Measurements from ENCODE around the gene TSHR.

Gene TSHR

DNA sequence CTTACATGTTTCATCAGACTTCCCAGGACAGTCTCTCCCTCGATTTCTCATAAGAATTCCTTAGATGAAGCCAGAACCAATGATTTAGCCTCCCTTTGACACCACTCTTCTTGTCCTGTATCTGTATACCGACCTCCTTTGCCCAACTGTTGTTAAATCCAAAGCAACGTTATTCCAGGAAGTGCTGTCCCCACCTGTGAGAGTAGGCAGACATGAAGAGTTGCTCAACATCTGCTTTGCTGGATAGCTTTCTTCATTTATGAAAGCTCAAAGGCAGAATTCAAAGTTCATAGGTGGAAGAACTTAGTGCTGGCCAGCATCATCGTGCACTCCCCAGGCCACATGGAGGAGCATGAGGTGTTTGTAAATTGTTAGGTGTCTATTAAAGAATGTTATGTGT is 209.8 kb downstream of the TSHR start:
- TF ChIP-seq, protein P1, sequence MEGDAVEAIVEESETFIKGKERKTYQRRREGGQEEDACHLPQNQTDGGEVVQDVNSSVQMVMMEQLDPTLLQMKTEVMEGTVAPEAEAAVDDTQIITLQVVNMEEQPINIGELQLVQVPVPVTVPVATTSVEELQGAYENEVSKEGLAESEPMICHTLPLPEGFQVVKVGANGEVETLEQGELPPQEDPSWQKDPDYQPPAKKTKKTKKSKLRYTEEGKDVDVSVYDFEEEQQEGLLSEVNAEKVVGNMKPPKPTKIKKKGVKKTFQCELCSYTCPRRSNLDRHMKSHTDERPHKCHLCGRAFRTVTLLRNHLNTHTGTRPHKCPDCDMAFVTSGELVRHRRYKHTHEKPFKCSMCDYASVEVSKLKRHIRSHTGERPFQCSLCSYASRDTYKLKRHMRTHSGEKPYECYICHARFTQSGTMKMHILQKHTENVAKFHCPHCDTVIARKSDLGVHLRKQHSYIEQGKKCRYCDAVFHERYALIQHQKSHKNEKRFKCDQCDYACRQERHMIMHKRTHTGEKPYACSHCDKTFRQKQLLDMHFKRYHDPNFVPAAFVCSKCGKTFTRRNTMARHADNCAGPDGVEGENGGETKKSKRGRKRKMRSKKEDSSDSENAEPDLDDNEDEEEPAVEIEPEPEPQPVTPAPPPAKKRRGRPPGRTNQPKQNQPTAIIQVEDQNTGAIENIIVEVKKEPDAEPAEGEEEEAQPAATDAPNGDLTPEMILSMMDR (IDR thresholded peaks at IDR 0.05; ENCODE audit: extremely low read depth, missing control alignments), result no peak
- no peak for DNase-seq (ENCODE audit: low spot score)

DNA sequence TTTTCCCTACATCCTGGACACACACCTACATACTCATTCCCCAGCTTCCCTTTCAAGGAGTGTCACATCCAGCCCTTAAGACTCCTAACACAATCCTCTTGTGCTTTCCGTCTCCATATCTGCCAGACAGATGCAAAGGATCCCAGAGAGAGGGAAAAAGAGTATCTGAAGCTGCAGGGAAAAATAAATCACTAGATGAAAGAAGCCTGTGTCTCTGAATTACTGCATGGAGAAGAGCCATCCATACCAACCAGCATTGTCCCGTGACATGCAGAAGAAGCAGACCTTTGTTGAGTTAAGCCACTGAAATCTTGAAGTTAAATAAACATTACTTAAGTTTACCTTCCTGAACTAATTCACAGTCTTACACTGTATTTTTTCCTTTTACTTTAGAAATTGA is 210.7 kb downstream of the TSHR start:
- no peak for DNase-seq (ENCODE audit: low spot score)
- TF ChIP-seq, protein P1 (IDR thresholded peaks at IDR 0.05; ENCODE audit: extremely low read depth, missing control alignments), result no peak

DNA sequence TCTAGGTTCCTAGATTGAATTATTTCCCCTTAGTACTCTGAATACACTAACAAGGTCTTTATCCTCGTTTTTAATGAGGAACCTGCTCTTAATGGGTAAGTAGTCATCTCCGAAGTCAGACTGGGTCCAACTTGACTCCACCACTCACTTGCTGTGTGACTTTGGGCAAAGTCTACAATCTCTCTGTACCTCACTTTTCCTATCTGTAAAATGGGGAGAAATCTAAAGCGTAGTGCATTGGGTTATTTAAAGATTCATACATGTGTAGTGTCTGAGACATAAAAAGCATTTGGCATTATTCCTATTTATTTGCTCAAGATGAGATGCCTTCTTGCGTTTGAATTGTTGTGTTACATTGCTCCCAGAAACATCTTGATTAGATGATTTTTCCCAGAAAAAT is 213.8 kb downstream of the TSHR start:
- no peak for DNase-seq (ENCODE audit: low spot score)
- TF ChIP-seq, protein P1 (IDR thresholded peaks at IDR 0.05; ENCODE audit: extremely low read depth, missing control alignments), result no peak

DNA sequence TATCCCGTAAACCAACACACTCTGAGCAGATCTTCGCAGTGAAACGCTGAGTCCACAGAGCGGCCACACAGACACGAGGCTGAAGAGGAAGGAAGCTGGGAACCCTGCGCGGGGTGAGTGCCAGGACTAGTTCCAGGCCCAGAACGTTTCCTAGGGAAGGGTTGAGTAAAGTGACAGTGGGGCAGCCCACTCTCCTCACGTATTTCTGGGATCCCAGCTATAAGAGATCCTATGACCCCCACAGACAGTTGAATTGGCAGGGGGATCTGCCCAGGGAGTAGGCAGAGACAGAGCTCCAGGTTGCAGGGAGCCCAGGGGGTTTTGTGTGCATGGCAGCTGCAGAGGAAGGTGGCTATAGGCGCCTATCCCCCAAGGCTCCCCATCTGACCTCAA is 214.3 kb downstream of the TSHR start:
- TF ChIP-seq, protein P1 (IDR thresholded peaks at IDR 0.05; ENCODE audit: extremely low read depth, missing control alignments), result no peak
- no peak for DNase-seq (ENCODE audit: low spot score)

DNA sequence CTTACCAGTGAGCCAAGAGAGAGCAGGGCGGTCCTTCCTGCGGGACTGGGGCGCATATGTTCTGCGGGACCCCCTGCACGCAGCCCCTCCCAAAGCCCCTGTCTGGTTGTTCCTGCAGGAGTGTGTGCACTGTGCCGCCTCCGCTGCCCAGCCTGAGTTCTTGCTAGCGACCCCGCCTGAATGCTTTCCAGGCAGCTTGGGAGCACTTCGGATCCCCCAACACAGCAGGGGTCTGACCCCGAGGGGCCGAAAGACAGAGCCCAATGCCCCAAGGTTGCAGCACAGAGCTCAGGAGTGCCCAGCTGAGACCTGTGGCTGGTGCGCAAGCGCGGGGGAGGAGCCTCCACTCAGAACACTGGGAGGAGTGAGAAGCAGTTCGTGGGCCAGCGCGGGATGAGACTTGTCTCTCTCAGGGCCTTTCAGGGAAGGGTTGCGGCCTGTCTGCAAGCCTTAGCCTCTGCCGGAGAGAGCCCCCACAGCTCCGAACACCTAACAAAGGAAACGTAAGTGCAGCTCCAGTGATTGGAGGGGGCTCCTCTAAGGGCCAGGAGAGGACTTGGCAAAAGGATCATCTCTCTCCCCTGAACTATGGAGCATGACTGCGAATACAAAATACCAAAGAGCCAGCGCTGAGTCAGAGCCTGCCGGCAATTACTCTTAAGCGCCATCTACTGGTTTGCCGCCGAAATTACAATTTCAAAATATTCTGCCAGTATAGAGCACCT is 214.8 kb downstream of the TSHR start:
- peak; percentile 81 for DNase-seq (ENCODE audit: low spot score)
- TF ChIP-seq, protein P1 (IDR thresholded peaks at IDR 0.05; ENCODE audit: extremely low read depth, missing control alignments), result peak; percentile 72

DNA sequence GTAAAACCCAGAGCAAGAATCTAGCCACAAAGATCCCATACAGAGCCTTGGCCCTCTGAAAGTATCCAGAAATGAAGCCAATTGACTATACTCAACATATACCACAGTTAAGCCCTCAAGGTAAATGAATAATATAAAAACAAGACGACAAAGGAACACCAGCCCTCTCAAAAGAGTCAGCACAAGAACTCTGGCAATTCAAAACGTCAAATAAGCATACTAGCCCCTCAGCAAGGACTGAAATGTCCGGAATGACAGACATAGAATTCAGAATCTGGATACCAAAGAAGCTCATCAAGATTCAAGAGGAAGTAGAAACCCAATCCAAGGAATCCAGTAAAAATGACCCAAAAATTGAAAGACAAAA is 215.4 kb downstream of the TSHR start:
- TF ChIP-seq, protein P1 (IDR thresholded peaks at IDR 0.05; ENCODE audit: extremely low read depth, missing control alignments), result no peak
- no peak for DNase-seq (ENCODE audit: low spot score)

DNA sequence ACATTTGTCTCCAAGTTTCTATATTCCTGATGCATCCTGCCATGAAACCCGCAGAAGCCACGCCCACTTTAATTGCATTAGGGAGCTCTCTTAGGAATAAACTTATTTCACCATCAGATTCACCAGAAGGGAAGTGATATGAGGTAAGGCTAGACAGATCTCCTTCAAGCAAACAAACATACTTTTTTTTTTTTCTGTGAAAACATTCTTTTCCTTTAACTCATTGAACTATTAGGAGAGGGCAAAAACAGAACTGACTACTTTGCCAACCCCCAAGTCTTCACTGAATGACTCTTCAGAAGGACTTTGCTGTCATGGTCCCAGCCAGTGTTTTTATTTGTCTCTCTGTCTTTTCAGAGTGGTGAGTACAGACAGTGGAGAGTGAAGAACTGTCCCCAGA is 216.9 kb downstream of the TSHR start:
- TF ChIP-seq, protein P1 (IDR thresholded peaks at IDR 0.05; ENCODE audit: extremely low read depth, missing control alignments), result no peak
- no peak for DNase-seq (ENCODE audit: low spot score)
